Fibroblast of skin of left biceps (primary cell): Measurements from ENCODE around the gene CREG1.
"Not testable (repeated sequence)": the region's sequence is repeated elsewhere in the genome, so short reads cannot be mapped to it uniquely, and the experiment has no call there.

Experiments
- DNase-seq, 2 experiments: peaks; one replicate each; pipeline ENCODE4 v3.0.0-alpha.2; 2013; ENCODE audit warnings: low read depth in 2 of 2

The CREG1 gene

DNA sequence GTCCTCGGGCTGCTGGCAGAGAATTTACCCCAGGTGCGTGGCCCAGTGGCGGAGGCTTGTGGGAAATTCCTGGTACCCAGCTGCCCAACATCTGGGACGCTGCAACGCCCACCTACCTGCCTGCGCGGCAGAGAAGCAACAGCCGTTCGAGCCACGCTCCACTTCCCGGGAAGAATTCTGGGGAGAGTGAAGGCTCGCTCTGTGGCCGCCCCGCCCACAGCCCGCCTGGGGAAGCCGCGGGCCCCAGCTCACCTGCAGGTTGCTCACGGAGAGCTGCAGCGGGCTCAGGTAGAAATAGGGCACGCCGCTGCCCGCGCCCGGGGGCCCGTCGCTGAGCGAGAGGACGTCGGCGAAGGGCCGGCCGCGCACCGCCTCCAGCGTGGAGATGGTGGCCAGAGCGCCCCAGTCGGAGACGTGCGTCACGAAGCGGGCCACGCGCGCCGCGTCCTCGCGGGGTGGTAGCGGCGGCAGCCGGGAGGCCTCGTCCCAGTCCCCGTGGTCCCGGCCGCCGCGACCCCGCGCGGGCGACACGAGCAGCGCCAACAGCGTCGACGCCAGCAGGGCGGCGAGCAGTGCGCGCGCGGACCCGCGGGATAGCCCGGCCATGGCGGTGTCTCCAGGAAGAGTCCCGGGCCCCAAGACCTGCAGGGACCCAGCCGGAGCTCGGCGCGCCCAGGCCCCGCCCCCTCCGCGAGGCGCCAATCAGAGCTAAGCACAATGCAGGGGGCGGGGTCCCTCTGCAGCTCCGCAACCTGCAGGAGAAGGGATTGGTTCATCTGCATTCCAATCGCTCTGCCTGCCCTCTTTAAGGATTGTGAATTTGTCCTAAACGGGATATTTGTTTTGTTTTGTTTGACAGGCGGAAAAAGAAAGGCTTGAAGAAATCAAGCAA is at the start of gene CREG1:
Gene CREG1, minus strand, starts transcription at position 627 of the 892 bp plus-strand sequence.
- peak; percentile 50 to 66 for DNase-seq

DNA sequence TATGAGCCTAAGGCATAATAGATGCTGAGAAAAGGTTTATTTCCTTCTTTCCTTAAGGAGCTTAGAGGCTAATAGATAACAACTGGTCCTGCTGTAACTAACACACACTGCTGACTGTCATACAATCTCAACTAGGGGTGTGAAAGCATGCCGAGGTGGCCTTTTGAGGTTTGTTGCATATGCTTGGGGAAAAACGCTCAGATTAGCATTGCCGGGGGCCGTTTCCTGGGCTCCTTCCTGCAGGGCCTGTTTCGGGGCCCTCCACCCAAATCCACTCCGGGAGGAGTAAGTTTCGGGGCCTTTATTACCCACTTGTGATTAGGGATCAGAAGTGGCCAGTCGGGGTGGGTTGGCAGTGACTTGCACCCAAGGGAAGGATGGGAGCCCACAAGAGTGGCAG is 49.3 kb upstream of the CREG1 start:
- DNase-seq, result no peak

DNA sequence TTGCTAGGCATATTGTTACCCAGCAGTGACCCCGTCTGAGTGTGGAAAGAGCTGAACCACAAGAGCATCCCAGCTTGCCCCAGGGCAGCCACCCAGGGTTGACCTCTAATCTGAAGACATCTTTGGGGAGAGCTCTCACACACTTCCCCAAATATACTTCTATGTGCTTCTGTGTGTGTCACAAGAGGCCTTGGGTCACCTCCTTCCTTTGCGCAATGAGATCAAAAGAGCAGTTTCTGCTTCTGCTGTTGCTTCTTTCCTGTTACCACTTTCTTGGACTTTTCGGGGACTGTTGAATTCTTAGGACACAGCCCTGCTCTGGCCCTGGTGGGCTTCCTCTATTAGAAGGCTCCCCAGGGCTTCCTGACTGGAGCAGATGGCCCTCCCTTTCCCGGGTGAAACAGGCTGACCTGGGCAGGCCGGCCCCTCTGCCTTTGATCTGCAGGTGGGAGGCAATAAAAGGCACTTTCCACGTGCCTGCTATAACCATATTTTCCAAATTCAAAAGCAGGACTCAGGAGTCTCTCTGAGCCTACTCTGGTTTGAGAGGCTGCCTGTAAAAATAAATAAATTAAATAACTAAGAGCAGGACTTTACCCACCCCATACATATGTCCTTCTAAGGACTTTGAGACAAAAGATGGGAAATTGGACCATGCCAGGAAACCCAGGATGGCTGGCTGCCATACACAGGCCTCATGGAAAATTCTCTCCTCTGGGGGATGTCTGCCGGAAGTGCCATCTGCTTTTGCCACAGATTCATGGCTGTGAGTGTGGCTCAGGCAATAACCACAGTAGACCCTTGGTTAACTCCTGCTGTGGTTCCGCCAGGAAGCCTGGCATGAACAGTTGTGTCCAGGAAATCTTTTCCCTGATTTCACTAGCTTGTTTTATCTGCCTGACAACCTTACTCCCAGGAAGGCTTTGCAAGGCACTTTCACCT is 48.2 kb upstream of the CREG1 start:
- no peak for DNase-seq

DNA sequence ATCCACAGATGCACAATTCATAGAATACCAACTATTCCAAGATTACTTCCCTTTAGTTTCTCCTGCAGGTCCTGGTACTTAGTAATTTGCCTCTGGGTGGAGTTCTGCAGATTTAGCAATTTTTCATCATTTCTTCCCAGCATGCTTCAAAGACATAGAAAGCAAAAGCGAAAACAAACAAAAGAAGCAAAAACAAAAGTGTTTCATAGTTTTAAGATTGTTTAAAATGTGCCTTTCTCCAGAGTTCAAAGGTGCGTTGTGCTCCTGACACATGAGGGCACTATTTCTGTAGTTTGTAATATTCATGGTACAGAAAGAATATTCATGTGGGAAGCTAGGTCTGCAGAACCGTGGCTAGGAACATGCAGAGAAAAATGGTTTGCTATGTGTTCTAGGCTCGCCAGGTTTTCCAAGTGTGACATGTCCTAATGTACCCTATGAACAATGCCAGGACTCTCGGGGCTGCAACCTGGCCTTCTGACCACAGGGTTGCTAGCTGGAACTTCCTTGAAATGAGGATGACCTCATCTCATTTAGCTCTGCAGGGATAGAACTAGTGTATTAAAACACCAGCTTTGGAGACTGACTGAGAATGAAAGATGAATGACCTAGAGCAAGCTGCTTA is 46.5 kb upstream of the CREG1 start:
- DNase-seq, result peak in 1 of 2 experiments; percentile 5

DNA sequence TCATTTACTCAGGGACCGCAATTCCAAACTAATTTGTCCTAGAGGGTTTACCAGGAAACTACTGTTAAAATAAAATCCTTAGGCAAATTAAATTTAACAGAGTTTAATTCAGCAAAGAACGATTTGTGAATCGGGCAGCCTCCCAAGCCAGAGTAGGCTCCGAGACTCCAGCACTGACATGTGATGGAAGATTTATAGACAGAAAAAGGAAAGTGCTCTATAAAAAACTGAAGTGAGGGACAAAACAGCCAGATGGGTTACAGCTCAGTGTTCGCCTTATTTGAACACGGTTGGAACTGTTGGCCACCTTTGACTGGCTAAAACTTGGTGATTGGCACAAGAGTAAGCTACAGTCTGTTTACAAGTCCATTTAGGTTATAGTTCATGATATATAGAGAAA is 41.3 kb upstream of the CREG1 start:
- DNase-seq, result no peak

DNA sequence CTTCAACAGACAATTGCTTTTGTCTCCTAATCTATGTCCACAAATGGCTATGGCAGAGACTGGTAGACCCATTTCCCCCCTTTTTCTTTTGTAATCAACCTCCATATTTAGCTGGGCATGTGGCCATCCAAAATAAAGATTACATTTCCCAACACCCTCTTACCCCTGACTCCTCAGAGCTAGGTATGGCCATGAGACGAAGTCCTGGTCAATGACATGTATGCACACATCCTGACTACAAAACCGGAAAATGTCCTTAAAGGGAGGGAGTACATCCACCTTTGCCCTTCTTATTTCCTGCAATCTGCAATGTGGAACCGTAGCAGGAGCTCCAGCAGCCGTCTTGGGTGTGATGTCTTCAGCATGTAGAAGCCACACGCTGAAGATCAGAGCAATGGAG is 40.3 kb upstream of the CREG1 start:
- DNase-seq, result no peak

DNA sequence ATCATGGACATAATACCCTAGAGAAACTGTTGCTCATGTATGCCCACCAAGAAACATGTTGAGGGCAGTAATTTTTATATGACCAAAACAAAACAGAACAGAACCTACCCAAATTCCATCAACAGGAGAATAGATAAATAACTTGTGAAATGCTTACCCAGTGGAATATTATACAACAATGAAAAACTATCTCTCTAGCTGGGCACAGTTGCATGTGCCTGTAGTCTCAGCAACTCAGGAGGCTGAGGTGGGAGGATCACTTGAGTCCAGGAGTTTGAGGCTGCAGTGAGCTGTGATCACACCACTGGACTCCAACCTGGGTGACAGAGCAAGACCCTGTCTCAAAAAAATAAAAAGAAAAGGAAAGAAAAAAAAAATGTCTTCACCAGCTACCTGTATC is 38.9 kb upstream of the CREG1 start:
- DNase-seq, result no peak

DNA sequence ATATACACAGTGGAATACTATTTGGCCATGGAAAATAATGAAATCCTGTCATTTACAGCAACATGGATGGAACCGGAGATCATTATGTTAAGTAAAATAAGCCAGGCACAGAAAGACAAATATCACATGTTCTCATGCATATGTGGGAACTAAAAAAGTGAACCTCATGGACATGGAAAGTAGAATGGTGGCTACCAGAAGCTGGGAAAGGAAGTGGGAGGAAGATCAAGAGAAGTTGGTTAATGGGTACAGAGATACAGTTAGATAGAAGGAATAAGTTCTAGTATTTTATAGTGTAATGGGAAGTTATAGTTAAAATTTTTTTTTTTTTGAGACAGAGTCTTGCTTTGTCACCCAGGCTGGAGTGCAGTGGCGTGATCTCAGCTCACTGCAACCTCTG is 34.8 kb upstream of the CREG1 start:
- DNase-seq, result no peak

DNA sequence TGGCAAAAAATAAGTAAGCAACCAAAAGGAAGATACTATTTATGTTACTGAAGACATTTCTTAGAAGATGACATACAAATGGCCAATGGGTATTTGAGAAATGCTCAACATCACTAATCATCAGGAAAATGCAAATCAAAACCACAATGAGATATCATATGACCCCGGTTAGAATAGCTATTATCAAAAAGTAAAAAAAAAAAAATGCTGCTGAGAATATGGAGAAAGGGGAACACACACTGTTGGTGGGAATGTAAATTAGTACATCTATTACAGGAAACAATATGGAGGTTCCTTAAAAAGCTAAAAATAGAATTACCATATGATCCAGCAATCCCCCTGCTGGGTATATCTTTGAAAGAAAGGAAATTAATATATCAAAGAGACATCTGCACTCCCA is 34.3 kb upstream of the CREG1 start:
- no peak for DNase-seq

DNA sequence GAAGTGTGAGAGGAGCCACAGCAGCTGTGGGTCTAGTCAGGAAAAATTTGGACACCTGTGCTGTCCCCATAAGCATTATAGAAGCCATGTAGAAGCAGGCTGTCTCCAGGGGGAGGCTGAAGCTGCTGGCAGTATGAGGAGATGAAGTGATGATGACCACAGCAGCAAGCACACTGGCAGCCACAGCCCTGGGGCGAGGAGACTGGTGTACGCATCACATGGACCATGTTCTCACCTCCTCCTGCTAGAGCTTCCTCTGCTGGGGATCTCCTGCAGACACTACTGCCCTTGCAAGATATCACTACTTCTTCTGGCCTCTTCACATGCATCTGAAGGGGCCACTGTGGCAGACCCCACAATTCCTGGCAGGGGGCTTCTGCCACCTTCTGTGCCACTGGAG is 33.8 kb upstream of the CREG1 start:
- no peak for DNase-seq

DNA sequence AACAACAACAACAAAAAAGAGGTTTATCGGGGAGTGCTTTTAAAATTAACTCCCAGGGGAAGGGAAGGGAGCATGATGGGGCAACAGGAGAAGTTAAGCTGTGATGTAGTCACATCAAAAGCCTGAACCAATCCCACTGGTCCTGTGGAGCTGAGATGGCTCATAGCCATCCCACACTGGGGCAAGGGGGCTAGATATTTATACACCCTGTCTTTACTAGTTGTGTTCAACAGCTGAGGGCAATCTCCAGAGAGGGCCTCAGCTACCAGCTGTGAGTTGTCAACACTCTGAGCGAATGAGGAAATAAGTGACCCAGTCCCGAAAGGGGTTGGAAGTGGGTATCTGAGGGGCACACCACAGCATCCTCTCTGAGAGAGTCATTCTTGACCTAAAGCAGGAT is 31.0 kb upstream of the CREG1 start:
- no peak for DNase-seq

DNA sequence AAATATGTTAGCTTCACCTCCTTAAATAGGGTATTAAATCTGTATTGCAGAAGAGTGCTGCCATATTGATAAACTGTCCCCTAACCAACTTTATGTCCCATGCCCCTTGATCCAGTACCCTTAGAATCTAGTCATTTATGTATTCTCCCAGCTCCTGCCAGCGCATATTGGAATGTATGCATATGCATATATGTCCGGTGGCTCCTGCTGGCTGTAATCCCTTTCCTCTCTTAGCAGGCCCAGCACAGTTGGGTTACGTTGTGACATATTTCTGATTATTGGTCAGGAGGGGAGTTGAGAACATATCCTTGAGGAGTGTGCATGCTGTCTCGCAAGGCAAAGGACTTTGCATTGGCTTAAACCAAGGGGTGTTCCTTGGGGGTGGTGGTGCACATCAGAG is 29.2 kb upstream of the CREG1 start:
- DNase-seq, result no peak

DNA sequence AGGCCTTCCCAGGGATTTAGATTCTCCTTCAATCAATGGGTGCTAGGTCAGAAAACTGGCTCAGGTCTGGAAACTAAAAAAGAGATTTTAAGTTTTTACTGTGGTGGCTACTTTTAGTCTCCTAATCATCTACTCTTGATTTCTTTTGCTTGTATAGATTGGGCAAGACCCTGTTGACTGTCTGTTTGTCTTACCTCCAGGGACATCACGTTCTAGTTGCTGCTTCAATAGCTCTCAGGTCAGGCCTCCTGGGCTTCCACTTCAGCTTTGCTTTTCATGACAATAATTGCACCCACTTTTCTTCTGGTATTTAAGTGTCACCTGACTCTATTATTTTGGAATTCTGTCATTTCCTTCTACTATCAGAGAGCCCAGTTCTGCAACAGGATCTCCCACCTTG is 28.5 kb upstream of the CREG1 start:
- DNase-seq, result no peak

DNA sequence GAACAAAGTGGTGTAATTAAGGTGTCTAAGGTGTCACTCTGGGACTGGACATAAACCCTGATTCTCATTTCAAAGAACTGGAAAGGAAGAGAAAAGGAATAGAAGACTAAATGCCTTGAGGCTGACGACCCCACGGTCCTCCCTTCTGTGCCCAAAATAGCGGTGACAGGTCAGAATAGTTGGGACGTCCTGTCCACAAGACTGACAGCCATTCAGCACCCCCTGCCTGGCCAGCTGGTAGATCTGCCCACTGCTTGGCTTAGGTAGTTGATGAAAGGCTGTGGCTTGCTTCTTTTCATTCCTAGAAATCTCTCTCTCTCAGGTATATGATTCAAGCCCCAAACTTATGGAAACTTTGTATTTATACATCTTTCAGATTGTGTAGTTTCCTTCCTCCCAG is 26.4 kb upstream of the CREG1 start:
- DNase-seq, result no peak

DNA sequence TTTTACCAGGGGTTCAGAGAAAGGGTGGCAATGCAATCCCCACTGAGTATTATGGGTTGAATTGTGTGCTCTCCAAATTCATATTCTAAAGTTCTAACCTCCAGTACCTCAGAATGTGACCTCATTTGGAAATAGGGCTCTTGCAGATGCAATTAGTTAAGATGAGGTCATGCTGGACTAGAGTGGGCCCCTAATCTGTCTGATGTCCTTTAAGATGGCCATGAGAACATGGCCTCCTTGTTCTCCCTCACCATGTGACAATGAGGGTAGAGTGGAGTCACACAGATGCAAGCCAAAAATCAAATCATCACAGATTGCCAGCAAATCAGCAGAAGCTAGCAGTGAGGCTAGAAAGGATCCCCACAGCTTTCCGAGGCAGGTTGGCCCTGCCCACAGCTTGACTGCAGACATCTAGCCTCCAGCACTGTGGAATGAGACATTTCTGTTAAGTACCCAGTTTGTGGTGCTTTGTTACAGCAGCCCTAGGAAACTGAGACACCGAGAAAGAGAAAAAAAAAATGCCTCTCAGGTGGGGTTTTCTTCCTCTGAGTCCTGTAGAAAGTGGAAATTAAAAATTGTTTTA is 25.5 kb upstream of the CREG1 start:
- no peak for DNase-seq

DNA sequence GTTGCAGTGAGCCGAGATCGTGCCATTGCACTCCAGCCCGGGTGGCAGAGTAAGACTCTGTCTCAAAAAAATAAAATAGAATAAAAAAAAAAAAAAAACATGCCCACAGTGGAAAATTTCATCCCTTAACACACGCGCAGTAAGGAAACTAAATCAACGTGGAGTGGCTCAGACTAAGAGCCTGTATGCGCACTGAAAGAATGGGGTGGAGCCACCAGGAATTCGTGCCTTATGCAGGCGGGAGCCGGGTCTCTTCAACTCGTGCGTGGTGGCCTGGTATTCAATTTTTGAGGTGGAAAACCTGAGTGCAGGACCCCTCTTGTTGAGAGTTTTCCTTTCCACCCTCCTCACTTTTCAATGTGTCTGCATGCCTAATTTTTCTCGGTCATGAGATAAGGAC is 22.1 kb upstream of the CREG1 start:
- no peak for DNase-seq

DNA sequence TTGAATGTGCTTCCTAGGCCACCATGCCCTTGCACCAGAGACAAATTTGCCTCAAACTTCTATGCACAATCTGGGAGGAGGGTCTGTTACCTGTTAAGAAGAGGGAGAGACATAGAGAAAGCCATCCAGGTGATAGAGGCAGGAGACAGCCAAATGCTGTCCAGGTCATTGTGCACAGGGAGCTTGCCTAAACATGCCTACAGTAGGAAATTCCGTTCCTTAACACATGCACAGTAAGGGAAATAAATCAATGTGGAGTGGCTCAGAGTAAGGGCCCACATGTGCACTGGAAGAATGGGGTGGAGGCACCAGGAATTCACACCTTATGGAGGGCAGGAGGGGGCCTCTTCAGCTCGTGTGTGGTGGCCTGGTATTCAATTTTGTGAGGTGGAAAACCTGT is 19.5 kb upstream of the CREG1 start:
- DNase-seq, result no peak

DNA sequence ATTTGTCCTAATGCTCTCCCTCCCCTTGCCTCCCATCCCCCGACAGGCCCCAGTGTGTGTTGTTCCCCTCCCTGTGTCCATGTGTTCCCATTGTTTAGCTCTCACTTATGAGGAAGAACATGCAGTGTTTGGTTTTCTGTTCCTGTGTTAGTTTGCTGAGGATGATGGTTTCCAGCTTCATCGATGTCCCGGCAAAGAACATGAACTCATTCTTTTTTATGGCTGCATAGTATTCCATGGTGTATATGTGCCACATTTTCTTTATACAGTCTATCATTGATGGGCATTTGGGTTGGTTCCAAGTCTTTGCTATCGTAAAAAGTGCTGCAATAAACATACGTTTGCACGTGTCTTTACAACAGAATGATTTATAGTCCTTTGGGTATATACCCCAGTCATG is 17.1 kb upstream of the CREG1 start:
- not testable (repeated sequence) for DNase-seq

DNA sequence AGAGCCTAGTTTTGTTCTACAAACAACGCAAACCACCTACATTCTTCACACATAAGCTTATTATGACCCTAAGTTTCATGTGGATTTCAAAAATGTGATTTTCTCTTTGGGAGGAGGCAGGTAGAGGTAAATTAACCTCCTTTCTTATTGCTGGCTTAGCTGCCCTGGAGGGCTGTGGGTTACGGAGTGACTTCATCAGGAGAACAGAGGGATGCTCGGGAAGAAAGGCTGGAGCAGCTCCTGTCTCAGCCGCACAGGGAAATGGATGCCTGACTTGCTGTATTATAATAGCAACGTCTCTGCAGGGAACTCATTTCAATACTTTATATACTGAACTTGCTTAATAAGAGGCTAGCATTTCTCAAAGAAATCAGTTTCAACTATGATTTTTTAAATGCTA is 14.1 kb upstream of the CREG1 start:
- no peak for DNase-seq

DNA sequence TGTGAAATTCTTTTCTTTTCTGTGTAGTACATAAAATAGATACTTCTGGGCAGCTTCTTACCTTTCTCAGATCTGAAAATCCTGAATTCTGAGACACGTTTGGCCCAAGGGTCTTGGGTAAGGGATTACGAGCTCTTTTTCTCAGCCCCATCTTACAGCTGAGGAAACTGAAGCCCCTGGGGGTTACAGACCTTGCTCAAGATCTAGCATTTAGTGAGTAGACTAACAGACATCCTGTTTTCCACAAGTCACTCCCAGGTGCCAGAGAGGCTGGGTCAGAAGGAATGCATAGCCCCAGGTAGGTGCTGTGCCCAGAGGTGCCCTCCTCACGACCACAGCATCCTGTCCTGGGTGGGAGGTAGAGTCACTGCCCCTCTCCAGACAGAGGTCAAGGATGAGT is 13.2 kb upstream of the CREG1 start:
- DNase-seq, result no peak

DNA sequence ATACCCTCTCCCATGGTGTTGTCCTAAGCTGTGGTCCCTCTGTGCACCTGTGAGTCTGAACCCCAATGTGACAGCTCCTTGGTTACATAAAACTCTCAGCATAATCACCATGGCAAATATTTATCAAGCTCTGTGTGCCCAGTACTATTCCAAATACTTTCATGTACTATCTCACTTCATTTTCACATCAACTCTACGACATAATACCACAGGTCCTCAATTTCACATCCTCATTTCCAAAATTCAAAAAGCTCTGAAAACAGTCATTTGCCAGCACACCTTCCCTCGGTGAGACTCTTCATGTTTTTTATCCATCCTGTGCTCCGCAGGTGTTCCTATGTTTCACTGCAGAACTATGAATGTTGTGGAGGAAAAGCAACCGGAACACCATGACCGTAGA is 12.4 kb upstream of the CREG1 start:
- no peak for DNase-seq
